HG02973 (cell line): Measurements from ENCODE around the gene C1QTNF5.

Experiments
- ATAC-seq: cut with Tn5 transposase; IDR thresholded peaks from one replicate; pipeline ENCODE4 v1.9.1; 2021; ENCODE audit warnings: moderate library complexity; ENCODE audit not compliant: unreplicated experiment

C1QTNF5 gene

DNA sequence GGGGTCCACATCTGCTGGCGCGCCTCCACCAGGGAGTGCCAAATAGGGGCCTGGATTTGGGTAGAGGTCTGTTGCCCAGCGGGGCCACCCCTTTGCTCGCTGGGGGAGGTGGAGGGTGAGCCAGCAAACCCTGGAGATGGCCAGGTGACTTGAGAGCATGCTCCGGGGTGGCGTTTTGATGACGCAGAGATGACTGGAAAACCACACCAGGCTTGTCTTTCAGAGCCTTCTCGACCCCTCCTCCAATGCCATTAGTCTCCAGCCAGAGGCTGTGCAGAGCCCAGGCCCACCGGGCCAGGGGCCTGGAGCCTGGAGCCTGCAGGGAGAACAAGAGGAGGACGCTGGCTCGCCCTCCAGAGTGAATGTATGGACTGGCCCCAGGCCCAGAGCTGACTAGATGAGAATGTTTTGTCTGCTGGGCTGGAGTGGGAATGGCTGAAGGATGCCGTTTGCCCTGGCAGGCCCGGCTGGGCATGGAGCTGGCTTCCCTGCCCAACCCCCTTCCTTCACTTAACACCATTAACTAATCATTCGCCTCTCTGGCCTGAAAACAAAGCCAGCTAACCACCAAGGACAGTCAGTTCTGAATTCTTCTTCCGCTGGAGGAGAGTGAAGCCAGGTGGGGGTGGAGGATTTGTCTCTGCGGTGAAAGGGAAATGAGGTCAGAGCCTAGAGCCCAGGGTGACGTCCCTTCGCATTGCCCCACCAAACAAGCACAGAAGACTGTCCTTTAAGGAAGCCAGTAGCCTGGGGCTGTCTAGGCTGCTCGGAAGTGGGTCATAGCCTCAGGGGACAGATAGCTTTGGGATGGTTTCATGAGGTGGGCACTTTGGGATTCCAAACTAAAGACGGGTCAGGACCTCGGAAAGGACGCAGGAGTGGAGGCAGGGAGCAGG, 22.2 kb downstream of the C1QTNF5 start:
- no peak for ATAC-seq

- no peak for ATAC-seq
Measured at GRCh38 chr11:119317592-119318239, 23.0 kb downstream of the C1QTNF5 start.

- ATAC-seq: no peak
Measured at GRCh38 chr11:119316729-119317591, 23.7 kb downstream of the C1QTNF5 start, which contains the start of gene MCAM. Gene MCAM (minus strand): TSS chr11:119317130. CDS start chr11:119317101, 29 bp downstream.

DNA sequence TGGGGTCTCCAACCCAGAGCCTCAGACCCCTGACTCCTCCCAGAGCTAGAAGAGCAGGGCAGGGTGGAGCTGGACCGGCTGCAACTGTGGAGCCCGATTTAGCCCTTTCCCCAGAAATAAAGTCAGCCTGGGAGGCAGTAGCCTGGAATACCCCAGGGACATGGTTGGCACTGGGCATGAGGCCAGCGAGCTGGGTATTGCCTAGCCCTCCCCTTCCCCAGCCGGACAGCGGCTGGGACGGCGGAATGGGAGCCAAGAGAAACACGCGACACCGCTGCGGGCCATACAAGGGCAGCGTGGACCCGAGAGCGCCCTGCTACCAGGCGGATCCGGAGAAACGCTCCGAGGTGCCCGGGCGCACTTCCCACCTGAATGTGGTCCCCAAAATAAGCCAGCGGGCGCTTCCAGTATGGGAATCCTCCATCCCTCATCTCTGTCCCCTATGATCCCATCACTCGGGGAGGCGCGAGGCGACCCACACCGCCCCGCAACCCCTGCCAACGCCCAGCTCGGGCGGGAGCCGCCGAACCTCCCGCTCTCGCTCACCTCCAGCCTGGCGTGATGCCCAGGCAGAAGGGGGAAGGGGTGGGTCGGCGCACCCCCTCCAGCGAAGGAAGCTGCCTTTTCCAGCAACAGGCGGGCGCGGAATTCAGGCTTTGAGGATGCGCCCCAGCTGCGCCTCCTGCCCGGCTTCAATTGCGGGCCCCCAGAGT, 24.5 kb downstream of the C1QTNF5 start:
- no peak for ATAC-seq

- no peak for ATAC-seq
Measured at GRCh38 chr11:119315131-119316015, 25.3 kb downstream of the C1QTNF5 start.

- no peak for ATAC-seq
Measured at GRCh38 chr11:119314726-119315125, 26.0 kb downstream of the C1QTNF5 start.

- ATAC-seq: no peak
Measured at GRCh38 chr11:119310682-119311052, 30.0 kb downstream of the C1QTNF5 start.

DNA sequence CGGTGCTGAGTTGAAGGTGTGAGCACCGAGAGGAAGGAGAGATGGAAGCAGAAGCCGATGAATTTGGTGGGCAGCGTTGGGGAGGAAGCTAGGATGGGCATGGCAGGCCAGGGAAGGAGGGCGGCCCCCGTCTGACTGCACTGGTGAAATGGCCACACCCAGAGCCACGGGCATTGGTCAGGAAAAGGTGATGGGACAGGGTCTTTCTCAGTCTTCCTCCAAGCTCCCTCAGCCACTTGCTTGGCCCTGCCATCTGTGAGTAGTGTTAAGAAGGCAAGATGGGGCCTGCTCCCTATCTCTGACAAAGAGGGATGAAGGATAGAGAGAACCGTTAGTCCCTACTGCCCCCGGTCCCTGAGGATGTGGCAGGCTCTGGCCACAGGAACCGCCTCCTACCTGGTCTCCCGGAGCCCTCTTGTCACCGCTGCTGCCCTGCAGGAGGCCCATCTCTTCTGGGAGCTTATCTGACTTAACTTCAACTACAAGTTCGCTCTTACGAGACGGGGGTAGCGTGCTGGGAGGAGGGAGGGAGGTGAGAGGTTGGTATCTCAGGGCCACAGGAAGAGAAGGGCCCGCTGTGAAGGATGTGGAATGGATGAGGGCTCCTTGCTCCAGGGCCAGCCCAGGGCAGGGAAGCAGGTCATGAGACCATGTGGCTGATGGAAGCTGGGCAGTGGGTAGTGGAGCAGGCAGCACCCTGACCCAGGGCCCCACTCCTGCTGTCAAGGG, 30.6 kb downstream of the C1QTNF5 start:
- ATAC-seq: no peak

- no peak for ATAC-seq
Measured at GRCh38 chr11:119309411-119309810, 31.3 kb downstream of the C1QTNF5 start.

DNA sequence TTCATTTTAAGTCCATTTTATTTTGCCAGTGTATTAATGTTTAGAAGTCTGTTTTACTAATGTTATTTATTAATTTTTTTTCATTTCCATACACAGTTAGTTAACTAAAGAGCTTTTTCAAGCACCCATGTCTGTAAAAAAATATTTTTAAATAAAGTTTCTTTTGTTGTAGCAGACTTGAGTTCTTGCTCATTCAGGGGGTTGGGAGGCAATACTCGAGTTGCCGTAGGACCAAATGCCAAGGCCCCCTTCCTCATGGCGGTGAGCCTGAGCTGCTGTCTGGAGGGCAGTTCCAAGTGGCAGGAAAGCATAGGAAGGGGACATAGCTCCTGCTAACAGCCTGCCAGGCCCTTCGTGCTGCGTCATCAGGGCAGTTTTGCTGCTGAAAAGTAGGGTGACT, 32.7 kb downstream of the C1QTNF5 start:
- ATAC-seq: no peak

- no peak for ATAC-seq
Measured at GRCh38 chr11:119307219-119307618, 33.5 kb downstream of the C1QTNF5 start.

DNA sequence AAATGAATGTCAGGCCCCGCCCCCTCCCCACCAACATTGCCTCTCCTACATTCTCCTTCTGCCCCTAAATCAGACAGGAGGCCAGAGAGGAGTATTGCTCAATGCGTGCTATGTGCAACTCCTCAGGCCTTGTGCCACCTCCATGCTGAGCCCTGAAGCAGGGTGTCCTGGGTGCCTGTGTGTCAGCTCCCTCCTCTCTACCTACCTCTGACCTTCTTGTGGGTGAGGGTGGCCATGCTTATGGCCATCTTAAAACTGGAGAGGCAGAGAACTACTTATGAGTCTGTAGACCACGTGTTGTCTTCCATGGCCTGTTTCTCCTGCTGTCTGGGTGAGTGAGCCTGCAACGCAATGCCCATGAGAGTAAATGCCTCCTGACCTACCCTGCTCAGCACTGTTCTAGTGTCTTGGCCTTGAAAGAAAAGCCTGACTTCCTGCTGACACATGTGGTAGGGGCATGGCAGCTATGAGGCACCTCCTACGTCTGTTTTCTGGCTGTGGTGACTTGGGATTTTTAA, 34.3 kb downstream of the C1QTNF5 start:
- ATAC-seq: no peak

DNA sequence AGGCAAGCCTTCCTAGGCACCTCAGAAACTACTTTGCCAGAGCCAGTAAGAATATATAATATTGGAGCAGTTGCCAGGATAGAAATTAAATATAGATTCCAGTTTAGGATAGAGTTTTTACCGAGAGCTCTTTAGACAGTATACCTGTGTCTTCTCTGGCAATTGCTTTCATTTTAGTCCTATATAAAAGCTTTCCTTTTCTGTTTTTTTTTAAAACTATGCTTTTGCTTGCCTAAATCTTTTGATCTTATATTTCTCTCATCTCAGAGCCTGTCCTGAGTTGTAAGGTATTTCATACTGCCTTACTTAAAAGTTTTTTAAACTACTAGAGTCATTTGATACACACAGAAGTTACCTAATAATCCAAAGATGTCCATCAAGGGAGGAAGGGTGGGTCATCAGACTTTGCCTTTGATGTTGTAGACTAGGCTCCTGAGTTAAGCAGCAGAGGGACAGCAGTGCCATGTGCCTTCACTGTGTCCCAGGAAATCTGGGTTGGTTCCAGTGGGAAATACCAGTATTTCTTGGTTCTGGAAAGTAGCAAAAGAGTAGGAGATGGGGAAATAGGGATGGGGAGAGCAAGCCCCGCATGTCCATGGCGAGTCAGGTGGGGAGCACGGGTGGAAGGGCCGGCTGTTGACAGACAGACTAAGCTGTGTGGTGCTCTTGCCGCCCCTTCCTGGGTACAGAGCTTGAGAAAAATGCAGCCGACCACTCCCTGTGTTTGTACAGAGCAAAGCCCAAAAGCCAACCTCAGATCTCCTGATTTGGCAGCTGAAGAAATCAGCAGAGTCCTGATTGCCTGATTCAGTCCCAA, 34.9 kb downstream of the C1QTNF5 start:
- ATAC-seq: no peak

DNA sequence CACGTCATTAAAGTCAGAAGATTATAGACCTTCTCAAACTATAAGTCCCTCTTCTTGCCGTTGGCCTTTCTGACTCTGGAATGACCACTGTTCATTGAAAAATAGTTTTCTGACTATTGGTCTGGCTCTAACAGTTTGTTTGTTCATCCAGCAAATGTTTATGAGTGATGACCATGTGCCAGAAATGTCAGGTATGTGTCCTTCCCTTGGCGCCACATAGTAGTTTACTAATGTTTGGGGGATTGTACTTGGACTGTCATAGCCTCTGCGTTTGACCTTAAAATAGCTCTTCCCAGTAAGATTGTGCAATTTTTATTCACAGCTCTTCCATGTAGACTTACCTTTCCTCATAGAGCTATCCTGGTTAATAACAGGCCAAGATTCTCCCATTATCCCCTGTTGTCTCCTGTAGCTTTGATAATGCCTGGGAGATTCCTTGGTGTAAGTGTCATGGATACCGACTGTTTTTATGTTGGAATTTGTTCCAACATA, 37.4 kb downstream of the C1QTNF5 start:
- ATAC-seq: no peak

DNA sequence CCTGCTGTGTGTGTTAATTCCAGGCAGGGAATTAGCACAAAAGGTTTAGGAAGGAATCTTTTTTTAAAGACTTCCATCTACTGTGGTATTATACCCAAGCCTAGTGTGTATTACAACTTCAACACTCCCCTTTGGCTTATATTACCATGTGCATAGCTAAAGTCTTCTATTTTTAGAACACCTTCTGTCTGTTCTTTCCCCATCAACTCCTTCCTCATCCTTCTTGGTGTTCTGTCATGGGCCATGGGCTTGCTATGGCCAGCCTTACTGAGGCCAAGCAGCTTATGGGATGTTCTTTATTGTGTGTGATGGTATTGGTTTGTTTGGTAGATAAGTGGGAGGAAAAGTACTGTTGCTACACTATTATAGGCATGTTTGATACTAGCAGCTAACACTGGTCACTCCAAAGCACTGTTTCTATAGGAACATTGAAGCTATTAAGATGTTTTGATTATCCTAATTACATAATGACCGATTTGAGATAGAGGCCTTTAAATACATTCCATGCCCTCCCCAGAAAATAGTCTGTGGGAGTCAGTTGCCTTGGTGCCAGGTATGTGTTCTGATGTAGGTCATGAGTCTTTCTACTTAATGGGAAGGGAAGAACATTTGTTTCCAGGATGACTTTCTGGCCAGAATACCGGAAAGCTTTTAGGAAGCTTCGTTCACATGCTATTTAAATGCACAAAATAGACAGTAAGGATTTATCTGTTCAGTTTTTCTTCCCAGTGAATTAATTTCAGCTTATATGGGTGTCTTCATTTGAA, 40.3 kb downstream of the C1QTNF5 start:
- no peak for ATAC-seq

- ATAC-seq: no peak
Measured at GRCh38 chr11:119299416-119299815, 41.3 kb downstream of the C1QTNF5 start.

DNA sequence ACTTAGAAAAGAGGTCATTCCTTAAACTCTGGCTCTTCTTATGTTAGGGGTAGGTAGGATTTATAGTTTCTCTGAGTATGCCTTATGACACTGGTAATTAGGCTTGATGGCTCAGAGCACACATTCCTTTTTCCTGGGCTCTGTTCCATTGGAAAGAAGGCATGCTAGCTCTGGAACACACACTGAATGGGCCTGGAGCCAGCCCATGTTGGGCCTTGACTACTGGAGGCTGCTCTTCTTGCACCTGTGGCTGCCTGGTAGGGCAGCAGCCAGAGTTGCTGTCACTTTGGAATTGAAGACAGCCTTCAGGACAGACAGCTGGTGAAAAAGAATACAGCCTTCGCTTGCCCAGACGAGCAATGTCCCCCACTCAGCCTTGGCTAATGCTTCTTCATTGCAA, 42.0 kb downstream of the C1QTNF5 start:
- ATAC-seq: no peak
